Renal cortical epithelial cell (primary cell): ENCODE data around the gene CLDN7. TPM values are rescaled to one million over a fixed set of nuclear protein-coding genes. Genes with fewer than 3 reads are reported as not detected.

Experiments
- DNase-seq: peaks from one replicate; pipeline ENCODE4 v3.0.0-alpha.2; 2011; ENCODE audit warnings: low read depth
- total RNA-seq: library from RNA; depleted of rRNA; stranded (reverse); fragments of >200 nt; gene quantifications from 2 replicates; pipeline ENCODE4 v1.2.3, GENCODE V29; 2014

The CLDN7 gene
- total RNA-seq, 1 donor from 2014 or later: 25.1 TPM

DNA sequence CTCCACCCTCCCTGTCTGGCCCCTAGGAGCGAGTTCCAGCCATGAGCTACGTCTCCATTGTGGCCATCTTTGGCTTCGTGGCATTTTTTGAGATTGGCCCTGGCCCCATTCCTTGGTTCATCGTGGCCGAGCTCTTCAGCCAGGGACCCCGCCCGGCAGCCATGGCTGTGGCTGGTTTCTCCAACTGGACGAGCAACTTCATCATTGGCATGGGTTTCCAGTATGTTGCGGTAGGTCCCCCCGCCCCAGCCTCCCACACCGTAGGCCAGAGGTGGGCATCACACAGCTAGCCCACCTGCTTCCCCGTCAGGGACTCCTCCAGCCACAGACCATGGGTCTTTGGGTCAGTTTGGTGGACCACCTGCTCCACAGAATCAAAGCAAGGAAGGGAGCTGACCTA is 23.4 kb upstream of the CLDN7 start:
- no peak for DNase-seq

DNA sequence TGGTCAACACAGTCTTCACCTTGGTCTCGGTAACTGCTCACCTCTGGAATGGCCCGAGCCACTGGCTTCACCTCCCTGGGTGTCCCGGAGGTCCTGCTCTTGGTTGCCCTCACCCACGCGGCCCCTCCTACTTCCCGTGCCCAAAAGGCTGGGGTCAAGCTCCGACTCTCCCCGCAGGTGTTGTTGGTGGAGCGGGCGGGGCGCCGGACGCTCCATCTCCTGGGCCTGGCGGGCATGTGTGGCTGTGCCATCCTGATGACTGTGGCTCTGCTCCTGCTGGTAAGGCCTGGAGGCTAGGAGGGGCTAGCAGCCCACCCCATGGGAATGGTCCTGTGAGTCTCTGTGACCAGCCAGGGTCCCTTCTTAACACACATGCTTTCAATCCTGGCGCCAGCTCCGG is 22.6 kb upstream of the CLDN7 start:
- DNase-seq: no peak

DNA sequence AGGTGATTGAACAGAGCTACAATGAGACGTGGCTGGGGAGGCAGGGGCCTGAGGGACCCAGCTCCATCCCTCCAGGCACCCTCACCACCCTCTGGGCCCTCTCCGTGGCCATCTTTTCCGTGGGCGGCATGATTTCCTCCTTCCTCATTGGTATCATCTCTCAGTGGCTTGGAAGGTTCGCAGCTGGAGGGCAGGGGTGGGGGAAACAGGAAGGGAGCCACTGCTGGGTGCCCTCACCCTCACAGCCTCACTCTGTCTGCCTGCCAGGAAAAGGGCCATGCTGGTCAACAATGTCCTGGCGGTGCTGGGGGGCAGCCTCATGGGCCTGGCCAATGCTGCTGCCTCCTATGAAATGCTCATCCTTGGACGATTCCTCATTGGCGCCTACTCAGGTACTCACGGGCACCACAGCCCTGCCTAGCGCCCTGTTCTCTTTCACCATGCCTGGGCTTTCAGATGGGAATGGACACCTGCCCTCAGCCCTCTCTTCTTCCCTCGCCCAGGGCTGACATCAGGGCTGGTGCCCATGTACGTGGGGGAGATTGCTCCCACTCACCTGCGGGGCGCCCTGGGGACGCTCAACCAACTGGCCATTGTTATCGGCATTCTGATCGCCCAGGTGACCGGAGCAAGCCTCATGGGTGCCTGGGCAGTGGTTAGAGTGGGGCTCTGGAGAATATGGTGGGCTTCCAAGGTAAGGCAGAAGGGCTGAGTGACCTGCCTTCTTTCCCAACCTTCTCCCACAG is 21.4 kb upstream of the CLDN7 start:
- DNase-seq: no peak

DNA sequence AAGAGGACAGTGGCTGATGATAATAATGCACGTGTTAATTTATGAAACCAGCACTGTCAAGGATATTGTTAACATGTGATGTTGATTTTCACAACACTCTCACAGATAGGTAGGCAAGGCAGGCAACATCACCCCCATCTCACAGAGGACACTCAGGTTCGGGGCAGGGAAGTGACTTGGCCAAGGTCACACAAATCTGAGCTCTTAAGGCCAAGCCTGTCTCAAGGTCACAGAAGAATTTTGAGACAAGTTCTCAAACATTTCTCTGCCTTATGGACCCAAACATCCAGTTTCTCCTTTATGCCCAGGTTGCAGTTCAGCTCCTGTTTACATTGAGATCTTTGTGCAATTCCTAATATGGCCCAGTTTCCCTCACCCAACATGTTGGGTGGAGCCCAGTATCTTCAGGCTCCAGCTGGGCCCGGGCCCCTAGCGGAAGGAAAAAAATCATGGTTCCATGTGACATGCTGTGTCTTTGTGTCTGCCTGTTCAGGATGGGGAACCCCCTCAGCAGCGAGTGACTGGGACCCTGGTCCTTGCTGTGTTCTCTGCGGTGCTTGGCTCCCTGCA is 20.6 kb upstream of the CLDN7 start:
- no peak for DNase-seq

DNA sequence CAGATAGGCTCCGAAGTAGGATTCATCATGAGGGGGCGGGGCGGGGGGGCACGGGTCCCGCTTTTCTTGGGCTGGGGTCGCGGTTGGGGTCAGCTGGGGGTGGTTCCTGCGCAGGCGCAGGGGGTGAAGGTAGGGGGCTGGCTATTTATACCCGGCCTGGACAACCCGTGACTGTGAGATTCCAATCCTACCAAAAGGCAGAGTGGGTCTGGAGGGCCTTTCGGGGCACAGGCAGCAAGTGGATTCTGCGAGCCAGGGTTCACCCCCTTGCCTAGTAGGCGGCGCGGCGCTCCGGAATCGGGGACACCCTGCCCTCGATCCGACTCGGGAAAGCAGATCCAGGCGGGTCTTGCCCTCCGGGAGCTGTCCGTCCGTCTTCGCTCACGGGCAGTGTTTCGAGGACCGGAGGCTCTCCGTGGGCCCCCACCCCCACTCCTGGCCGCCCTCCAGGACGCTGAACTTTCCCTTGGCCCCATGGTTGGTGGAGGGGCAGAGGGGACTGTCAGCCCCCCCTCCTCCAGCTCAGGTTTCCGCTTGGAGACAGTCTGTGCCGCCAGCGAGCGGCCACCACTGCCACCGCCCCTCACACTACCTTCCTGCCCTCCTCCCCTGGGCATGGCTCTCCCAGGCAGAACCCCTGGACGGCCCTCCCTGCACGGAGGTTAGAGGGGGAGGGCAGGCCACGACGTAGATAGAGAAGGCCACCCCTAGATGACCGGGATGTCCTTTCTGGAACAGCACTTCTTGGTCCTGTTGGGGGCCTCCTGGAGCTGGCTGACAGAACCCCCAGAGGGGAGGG is 19.9 kb upstream of the CLDN7 start:
- no peak for DNase-seq

DNA sequence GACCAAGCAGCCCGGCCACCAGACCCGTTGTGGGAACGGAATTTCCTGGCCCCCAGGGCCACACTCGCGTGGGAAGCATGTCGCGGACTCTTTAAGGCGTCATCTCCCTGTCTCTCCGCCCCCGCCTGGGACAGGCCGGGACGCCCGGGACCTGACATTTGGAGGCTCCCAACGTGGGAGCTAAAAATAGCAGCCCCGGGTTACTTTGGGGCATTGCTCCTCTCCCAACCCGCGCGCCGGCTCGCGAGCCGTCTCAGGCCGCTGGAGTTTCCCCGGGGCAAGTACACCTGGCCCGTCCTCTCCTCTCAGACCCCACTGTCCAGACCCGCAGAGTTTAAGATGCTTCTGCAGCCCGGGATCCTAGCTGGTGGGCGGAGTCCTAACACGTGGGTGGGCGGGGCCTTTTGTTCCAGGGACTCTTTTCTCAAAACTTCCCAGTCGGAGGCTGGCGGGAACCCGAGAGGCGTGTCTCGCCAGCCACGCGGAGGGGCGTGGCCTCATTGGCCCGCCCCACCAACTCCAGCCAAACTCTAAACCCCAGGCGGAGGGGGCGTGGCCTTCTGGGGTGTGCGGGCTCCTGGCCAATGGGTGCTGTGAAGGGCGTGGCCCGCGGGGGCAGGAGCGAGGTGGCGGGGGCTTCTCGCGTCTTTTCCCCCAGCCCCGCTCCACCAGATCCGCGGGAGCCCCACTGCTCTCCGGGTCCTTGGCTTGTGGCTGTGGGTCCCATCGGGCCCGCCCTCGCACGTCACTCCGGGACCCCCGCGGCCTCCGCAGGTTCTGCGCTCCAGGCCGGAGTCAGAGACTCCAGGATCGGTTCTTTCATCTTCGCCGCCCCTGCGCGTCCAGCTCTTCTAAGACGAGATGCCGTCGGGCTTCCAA is 19.0 kb upstream of the CLDN7 start, which contains the start of gene SLC2A4:
SLC2A4 (plus strand) TSS at position 645 of the 879 bp plus-strand sequence; CDS start at position 862, 217 bp downstream.
- DNase-seq: peak; percentile 85

DNA sequence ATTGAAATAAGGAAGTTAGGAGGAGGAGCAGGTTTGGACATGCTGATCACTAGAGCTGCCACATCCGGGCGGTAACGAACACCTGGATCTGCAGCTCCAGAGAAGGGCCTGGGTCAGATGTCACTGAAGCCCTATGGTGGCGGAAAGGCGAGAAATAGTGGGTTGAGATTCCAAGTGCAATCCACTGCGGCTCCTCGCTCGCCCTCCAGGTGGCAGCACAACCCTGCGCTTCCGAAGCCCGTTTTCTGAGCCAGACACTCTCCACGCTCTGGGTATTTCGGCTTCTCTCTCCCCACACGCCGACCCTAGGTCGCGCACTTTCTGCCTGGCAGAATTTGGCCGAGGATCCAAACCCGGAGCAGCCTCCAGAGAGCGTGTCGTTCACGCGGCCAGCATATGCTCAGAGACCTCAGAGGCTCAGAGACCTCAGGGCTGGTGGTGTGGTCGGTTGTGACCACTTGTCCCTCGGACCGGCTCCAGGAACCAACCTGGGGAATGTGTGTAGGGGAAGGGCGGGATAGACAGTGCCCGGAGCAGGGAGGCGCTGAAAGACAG is 18.3 kb upstream of the CLDN7 start:
- peak; percentile 66 for DNase-seq

DNA sequence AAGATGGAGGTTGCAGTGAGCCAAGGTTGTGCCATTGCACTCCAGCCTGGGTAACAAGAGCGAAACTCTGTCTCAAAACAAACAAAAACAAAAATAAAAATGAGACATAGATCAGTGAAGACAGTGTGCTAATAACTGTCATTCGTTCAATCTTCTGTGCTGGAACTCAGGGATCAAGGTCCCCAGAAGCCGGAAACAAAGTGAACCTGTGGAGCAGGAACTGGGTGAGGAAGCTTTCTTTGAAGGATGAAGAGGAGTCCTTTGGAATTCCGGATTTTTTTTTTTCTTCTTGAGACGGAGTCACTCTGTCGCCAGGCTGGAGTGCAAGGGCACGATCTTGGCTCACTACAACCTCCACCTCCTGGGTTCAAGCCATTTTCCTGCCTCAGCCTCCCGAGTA is 17.2 kb upstream of the CLDN7 start:
- DNase-seq: no peak

DNA sequence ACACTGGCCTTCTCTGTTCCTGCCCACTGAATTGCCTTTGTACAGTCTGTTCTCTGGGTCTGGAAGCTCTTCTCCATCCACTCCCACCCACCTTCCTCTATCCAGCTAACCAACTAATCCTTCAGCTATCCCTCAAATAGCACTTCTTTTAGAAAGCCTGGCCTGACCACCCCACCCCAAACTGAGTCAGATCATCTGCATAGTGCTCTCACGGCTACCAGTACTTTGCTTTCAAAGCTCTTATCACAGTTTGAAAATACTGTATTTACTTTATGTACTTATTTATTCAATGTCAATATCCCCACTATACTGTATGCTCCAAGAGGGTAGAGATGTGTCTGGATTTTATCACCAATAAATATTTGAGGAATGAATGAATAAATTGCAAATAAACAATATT is 4.5 kb upstream of the CLDN7 start:
- DNase-seq: no peak

DNA sequence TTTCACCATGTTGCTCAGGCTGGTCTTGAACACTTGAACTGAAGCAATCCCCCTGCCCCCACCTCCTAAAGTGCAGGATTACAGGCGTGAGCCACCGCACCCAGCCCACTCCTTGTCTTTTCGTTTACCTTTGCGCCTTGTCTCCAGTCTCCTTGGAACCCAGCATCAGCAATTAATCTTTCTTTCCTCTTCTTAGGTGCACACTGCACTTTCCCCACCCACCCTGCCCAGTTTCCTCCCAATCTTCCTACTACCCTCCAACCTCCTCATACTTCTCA is 1.5 kb upstream of the CLDN7 start:
- DNase-seq: no peak

DNA sequence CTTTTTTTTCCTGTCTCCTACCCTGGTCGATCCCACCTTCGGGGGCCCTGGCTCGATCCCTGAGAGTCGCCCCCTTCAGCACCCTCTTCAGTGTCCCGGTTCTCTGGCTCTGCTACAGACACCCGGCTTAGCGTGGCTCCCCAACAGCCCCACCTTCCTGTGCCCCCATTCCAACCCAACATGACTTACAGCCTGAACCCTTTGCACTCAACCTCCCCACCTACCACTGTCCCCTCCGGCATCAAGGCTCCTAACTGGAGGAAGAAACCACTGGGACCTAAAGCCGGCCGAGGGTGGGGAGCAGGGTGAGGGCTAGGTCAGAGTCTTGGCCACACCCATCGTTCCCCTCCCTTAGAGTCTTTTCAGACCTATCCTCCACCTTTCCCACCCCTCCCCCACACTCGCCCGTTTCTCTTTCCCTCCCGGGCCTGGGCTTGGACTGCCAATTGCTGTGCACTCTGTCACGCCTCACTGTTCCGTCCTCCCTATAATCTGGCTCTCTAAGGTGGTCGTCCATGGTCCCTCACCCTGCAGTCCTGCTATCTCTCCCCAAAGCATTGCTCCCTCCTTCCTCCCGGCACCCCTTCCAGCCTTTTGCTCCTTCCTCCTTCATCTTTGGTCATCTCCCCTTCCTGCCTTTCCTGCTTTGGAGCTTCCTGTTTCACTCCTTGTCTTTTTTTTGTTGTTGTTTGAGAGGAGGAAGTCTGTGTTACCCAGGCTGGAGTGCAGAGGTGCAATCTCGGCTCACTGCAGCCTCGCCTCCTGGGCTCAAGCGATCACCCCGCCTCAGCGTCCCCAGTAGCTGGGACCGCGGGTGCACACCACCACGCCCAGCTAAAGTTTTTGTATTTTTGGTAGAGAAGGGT is 890 bp upstream of the CLDN7 start:
- peak; percentile 31 for DNase-seq

DNA sequence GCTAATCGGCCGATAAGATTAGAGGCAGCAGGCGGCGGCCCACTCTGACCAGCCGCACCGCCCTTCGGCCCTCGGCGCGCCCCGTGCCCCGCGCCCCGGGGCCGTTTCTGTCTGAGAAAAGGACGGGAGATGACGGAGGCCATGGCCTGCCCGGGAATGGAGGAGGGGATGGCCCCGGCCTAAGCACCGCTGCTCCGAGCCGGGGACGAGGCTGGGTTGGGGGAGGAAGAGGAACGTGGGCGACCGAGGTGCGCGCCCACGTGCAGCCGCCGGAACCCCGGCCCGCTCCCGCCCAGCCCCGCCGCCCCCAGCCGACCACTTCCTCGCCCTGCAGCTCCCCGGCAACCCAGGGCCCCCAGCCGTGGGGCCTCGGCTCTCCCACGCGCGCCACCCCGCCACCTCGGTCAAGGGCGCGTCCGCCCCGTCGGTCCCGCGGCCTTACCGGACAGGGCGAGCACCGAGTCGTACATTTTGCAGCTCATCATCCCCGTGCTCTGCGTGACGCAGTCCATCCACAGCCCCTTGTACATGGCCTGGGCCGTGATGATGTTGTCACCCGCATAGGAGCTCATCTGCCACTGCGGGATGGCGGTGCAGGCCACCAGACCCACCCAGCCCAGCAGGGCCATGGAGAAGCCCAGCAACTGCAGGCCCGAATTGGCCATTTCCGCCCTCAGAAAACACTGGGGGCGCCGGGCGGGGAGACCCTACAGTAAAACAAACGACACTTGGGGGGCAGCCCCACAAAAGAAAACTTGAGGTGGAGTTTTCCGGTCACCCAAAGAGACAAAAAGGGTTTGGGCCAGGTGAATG is 693 bp downstream of the CLDN7 start:
- DNase-seq: no peak

DNA sequence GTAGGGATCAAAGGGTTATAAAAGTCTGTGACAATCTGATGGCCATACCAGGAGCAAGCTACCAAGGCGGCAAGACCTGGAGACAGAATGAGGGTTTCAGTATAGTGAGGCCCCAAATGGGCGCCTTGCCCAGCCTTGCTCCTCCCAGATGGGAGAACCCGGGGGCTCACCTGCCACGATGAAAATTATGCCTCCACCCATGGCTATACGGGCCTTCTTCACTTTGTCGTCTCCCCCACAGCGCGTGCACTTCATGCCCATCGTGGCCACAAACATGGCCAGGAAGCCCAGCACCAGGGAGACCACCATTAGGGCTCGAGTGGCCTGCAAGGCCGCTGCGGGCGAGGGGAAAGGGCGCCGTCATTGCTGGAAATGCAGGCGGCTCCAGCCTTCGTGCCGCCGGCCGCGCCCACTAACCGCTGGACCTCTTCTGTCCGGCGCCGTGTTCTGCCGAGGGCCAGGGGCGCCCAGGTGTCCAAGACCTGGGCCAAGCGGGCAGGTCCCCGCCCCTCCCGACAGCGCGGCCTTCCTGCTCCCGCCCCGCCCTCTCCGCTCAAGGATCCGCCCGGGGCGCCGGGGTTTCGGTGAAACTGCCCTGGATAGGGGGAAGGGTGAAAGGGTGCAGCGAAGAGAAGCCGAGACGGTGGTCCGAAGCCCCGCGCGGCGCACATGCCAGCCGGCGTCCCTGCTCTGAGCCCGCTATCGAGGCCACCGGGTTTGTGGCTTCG is 1.5 kb downstream of the CLDN7 start:
- DNase-seq: no peak

DNA sequence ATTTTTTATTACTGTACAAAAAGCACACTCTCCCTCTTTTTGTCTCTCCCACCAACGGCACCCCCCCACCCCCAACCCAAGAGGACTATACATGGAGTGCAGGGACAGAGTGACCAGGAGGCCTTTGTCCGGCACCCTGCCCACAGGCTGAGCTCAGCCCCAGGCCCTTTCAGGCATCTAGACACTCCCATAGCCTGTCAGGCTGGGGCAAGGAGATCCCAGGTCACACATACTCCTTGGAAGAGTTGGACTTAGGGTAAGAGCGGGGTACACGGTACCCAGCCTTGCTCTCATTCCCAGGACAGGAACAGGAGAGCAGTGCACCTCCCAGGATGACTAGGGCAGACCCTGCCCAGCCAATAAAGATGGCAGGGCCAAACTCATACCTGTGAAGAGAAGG is 2.1 kb downstream of the CLDN7 start:
- DNase-seq: no peak

DNA sequence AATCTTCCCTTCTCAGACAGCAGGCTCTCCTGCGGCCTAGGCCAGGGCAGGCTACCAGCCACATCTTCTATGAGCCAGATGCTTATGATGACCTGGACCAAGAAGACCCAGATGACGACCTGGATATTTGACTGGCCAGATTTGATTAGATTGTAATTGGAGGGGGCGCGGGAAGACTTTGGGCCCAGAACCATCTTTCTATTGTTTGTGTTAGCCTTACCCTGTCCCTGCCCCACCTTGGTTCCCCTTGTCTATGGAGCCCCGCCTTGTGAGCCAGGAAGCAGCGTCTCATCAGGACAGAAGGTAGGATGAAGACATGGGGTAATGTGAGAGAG is 2.8 kb downstream of the CLDN7 start:
- no peak for DNase-seq

DNA sequence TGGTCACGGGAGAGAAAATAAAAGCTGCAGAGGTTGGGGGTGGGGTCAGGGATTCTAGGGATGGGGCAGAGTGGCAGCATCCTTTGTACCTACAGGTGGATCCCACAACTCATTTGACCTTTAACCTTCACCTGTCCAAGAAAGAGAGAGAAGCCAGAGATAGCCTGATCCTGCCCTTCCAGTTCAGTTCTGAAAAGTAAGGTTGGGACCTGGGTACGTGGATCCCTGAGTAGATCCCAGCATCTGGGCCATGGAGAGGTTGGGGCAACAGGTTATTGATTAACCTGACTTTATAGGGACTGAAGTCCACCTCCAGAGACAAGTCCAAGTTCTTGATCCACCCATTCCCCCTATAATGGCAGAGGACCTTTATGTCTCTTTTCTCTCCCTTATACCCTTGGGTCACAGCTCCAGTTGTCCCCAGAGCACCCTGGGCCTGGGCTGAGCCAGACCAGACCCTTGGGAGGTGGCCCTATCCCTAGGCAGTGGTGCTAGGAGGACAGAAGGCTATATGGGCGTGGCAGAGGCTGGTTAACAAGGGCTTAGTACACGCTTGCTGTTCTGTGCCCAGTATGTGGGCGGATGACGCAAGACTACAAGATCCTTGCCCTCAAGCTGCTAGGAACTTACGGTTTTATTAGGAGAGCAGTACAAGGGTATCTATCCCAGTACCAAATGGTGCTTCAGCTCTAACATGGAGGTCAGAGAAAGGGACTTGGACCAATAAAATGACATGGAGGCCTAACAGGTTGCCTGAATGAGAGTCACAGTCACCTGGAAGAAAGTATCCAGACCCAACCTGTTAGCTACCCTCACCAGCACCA is 3.3 kb downstream of the CLDN7 start:
- DNase-seq: peak; percentile 86

DNA sequence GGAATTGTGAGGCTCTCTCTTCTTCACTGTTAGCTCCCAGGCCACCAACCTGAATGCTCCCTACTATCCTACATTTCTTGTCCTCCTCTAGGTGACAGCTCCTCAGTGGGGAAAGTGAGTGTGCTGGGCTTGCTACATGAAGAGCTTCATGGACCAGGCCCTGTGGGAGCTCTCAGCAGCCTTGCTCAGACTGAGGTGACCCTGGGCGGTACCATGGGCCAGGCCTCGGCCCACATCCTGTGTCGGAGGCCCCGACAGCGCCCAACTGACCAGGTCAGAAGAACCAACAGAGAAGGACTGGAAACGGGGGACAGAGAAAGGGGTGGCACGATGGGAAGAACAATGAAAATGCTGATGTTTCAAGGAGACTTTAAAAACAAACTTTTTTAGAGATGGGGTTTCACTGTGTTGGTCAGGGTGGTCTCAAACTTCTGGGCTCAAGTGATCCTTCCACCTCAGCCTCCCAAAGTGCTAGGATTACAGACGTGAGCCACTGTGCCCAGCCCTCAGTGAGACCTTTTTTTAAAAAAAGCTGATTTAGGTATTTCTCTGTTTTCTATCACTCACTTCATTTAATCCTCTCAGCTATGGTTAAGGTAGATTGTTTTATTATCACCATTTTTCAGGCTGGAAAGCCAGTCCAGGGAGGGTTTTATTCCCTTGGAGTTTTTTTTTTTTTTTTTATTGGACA is 5.4 kb downstream of the CLDN7 start:
- no peak for DNase-seq

DNA sequence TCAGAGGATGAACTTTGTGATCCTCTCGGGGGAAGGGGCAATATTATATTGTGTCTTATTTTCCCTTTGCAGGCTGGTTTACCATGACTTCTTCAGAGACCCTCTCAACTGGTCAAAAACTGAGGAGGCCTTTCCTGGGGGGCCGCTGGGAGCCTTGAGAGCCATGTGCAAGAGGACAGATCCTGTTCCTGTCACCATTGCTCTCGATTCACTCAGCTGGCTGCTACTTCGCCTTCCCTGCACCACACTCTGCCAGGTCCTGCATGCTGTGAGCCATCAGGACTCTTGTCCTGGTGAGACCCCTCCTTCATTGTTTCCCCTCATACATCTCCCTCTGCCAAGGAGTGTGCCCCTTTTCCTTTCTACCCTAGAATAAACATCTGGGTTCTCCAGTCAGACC is 7.8 kb downstream of the CLDN7 start:
- DNase-seq: no peak
